Loucy (cell line): ENCODE data around the gene ZNF98.

ENCODE experiments used
- H2AFZ ChIP-seq: fragments of 200-600 bp; sonication (generic); 2 replicates; pipeline ENCODE4 v1.6.0; 2016; ENCODE audit warnings: antibody characterized with exemption, mild to moderate bottlenecking, low read length, moderate library complexity
- H3F3A ChIP-seq: fragments of 200-600 bp; 2 replicates; pipeline ENCODE4 v1.6.0; 2016; ENCODE audit warnings: antibody characterized with exemption, low read depth, mild to moderate bottlenecking
- H3K27me3 ChIP-seq: fragments of 200-600 bp; sonication (generic); 2 replicates; pipeline ENCODE4 v1.6.1; 2014; ENCODE audit warnings: low read length, mild to moderate bottlenecking; ENCODE audit not compliant: insufficient read depth, poor library complexity, severe bottlenecking
- H3K36me3 ChIP-seq: fragments of 200-600 bp; sonication (generic); 2 replicates; pipeline ENCODE4 v1.6.1; 2016; ENCODE audit warnings: low read length; ENCODE audit not compliant: insufficient read depth
- H3K4me1 ChIP-seq: fragments of 200-600 bp; sonication (generic); 2 replicates; pipeline ENCODE4 v1.5.1; 2014; ENCODE audit warnings: low read length, mild to moderate bottlenecking; ENCODE audit not compliant: insufficient read depth, poor library complexity, severe bottlenecking
- H3K4me2 ChIP-seq: fragments of 200-600 bp; sonication (generic); 2 replicates; pipeline ENCODE4 v1.6.0; 2014; ENCODE audit warnings: antibody characterized with exemption, low read length, low read depth, mild to moderate bottlenecking; ENCODE audit not compliant: poor library complexity, severe bottlenecking
- H3K4me3 ChIP-seq: fragments of 200-600 bp; sonication (generic); 2 replicates; pipeline ENCODE4 v1.5.1; 2014; ENCODE audit warnings: low read length, mild to moderate bottlenecking, mixed read lengths; ENCODE audit not compliant: poor library complexity, severe bottlenecking
- H3K79me2 ChIP-seq: fragments of 200-600 bp; sonication (generic); 2 replicates; pipeline ENCODE4 v1.6.1; 2014; ENCODE audit warnings: low read length; ENCODE audit not compliant: insufficient read depth
- H3K9ac ChIP-seq: fragments of 200-600 bp; sonication (generic); 2 replicates; pipeline ENCODE4 v1.6.0; 2014; ENCODE audit warnings: mild to moderate bottlenecking, low read depth, low read length, moderate library complexity; ENCODE audit not compliant: poor library complexity, severe bottlenecking
- H3K9me2 ChIP-seq: fragments of 200-600 bp; sonication (generic); replicated peaks from 2 replicates; pipeline ENCODE4 v1.6.1; 2016; ENCODE audit warnings: low read depth, low read length, mixed read lengths
- H3K9me3 ChIP-seq: fragments of 200-600 bp; sonication (generic); 2 replicates; pipeline ENCODE4 v1.6.1; 2014; ENCODE audit warnings: mild to moderate bottlenecking, antibody characterized with exemption, low read length, low read depth; ENCODE audit not compliant: insufficient read depth
- H4K20me1 ChIP-seq: fragments of 200-600 bp; sonication (generic); 2 replicates; pipeline ENCODE4 v1.6.0; 2014; ENCODE audit warnings: antibody characterized with exemption, low read length, mild to moderate bottlenecking; ENCODE audit not compliant: insufficient read depth, poor library complexity, severe bottlenecking
- EZH2phosphoT487 ChIP-seq: fragments of 200-600 bp; IDR thresholded peaks from 2 replicates; pipeline ENCODE4 v1.6.1; 2018; ENCODE audit warnings: antibody characterized with exemption, mild to moderate bottlenecking, moderate library complexity, borderline replicate concordance
- TF ChIP-seq, protein P1 (sequence below): fragments of 200-600 bp; sonication (generic); conservative IDR thresholded peaks from 2 replicates; pipeline ENCODE4 v1.5.1; 2014; ENCODE audit warnings: mild to moderate bottlenecking, antibody characterized with exemption, low read length

ZNF98 gene

GRCh38 chr19:22422211-22422610 lies at the start of gene ZNF98:
TSS of gene ZNF98 (minus strand) at chr19:22422346. CDS start at chr19:22422224, 122 bp downstream.
- no peak within 1 kb of the TSS for H3K4me2 ChIP-seq
- no peak within 1 kb of the TSS for H2AFZ ChIP-seq
- no peaks in the 10 kb centered on the region for H3K4me1 ChIP-seq
- no peaks in the 10 kb centered on the region for H3K36me3 ChIP-seq
- H3K27me3 ChIP-seq = no peaks in the 10 kb centered on the region
- no peak within 1 kb of the TSS for H3K4me3 ChIP-seq
- no peaks in the 10 kb centered on the region for H3K79me2 ChIP-seq
- TF ChIP-seq, protein P1, sequence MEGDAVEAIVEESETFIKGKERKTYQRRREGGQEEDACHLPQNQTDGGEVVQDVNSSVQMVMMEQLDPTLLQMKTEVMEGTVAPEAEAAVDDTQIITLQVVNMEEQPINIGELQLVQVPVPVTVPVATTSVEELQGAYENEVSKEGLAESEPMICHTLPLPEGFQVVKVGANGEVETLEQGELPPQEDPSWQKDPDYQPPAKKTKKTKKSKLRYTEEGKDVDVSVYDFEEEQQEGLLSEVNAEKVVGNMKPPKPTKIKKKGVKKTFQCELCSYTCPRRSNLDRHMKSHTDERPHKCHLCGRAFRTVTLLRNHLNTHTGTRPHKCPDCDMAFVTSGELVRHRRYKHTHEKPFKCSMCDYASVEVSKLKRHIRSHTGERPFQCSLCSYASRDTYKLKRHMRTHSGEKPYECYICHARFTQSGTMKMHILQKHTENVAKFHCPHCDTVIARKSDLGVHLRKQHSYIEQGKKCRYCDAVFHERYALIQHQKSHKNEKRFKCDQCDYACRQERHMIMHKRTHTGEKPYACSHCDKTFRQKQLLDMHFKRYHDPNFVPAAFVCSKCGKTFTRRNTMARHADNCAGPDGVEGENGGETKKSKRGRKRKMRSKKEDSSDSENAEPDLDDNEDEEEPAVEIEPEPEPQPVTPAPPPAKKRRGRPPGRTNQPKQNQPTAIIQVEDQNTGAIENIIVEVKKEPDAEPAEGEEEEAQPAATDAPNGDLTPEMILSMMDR = no peak
- TF ChIP-seq EZH2phosphoT487 = no peak
- no peak within 1 kb of the TSS for H3K9ac ChIP-seq
- no peaks in the 10 kb centered on the region for H4K20me1 ChIP-seq
- peaks cover 3% of the 10 kb centered on the region; the same call in 1 of the 2 replicates for H3K9me3 ChIP-seq
- H3F3A ChIP-seq = no peaks in the 10 kb centered on the region
- H3K9me2 ChIP-seq = no peaks in the 10 kb centered on the region

- no peak overlapping the region for H3K4me3 ChIP-seq
- no peaks in the 10 kb centered on the region for H3K27me3 ChIP-seq
- no peaks in the 10 kb centered on the region for H3K9me2 ChIP-seq
- no peaks in the 10 kb centered on the region for H3K9me3 ChIP-seq
- TF ChIP-seq, protein P1 = no peak
- TF ChIP-seq EZH2phosphoT487 = no peak
- H3F3A ChIP-seq = no peaks in the 10 kb centered on the region
- no peaks in the 10 kb centered on the region for H4K20me1 ChIP-seq
- no peak overlapping the region for H3K4me2 ChIP-seq
- H3K9ac ChIP-seq = no peak overlapping the region
- no peaks in the 10 kb centered on the region for H3K79me2 ChIP-seq
- H3K4me1 ChIP-seq = no peaks in the 10 kb centered on the region
- H2AFZ ChIP-seq = no peak overlapping the region
- H3K36me3 ChIP-seq = no peaks in the 10 kb centered on the region
Observed at GRCh38 chr19:22446605-22447004, 24.5 kb upstream of the ZNF98 start.

GRCh38 chr19:22438011-22438410 lies 15.9 kb upstream of the ZNF98 start:
- no peaks in the 10 kb centered on the region; the same call in 1 of the 2 replicates for H3K9me3 ChIP-seq
- no peaks in the 10 kb centered on the region for H3K36me3 ChIP-seq
- H3K27me3 ChIP-seq = no peaks in the 10 kb centered on the region
- no peak overlapping the region for H3K4me2 ChIP-seq
- TF ChIP-seq, protein P1 = no peak
- no peak for TF ChIP-seq EZH2phosphoT487
- no peaks in the 10 kb centered on the region for H3K79me2 ChIP-seq
- H4K20me1 ChIP-seq = no peaks in the 10 kb centered on the region
- no peaks in the 10 kb centered on the region for H3F3A ChIP-seq
- H3K4me3 ChIP-seq = no peak overlapping the region
- H2AFZ ChIP-seq = no peak overlapping the region
- no peak overlapping the region for H3K9ac ChIP-seq
- H3K4me1 ChIP-seq = no peaks in the 10 kb centered on the region
- no peaks in the 10 kb centered on the region for H3K9me2 ChIP-seq
